Fibroblast of lung (primary cell): ENCODE measurements around the gene PLTP. TPM values are rescaled to one million over a fixed set of nuclear protein-coding genes. Genes with fewer than 3 reads are reported as not detected.
"Not testable (repeated sequence)": the region's sequence is repeated elsewhere in the genome, so short reads cannot be mapped to it uniquely, and the experiment has no call there.

ENCODE experiments used
- DNase-seq, 2 donors: peaks; one replicate each; pipeline versions ENCODE4 v3.0.0 to v3.0.0-alpha.2; 2010; ENCODE audit warnings: low read depth in 2 of 2
- H2AFZ ChIP-seq: 2 replicates; pipeline ENCODE4 v1.5.1; 2012; ENCODE audit warnings: low read length, control low read depth, inconsistent platforms
- H3K27ac ChIP-seq: 2 replicates; pipeline ENCODE4 v1.5.1; 2011; ENCODE audit warnings: low read length, control low read depth; ENCODE audit not compliant: insufficient read depth
- H3K27me3 ChIP-seq: 2 replicates; pipeline ENCODE4 v1.5.1; 2011; ENCODE audit warnings: mild to moderate bottlenecking, low read length; ENCODE audit not compliant: control insufficient read depth, insufficient read depth
- H3K36me3 ChIP-seq: 2 replicates; pipeline ENCODE4 v1.5.1; 2011; ENCODE audit warnings: low read length; ENCODE audit not compliant: control insufficient read depth, insufficient read depth
- H3K4me1 ChIP-seq: 2 replicates; pipeline ENCODE4 v1.5.1; 2011; ENCODE audit warnings: low read length; ENCODE audit not compliant: control insufficient read depth, insufficient read depth; ENCODE audit errors: extremely low read depth
- H3K4me2 ChIP-seq: 2 replicates; pipeline ENCODE4 v1.5.1; 2011; ENCODE audit warnings: low read length, control low read depth; ENCODE audit not compliant: insufficient read depth; ENCODE audit errors: extremely low read depth
- H3K4me3 ChIP-seq, 4 experiments: fragments of 200-600 bp in 1 of 4; sonication (generic) in 1 of 4; replicated peaks in 1 of 4; 2 replicates each; pipeline ENCODE4 v1.5.1; 2011 to 2016; ENCODE audit warnings: low read length in 4 of 4, low read depth in 3 of 4, mild to moderate bottlenecking in 3 of 4, control low read depth in 2 of 4, inconsistent platforms in 1 of 4, mixed read lengths in 1 of 4; ENCODE audit not compliant: insufficient read depth in 1 of 4; ENCODE audit errors: control extremely low read depth in 1 of 4
- H3K79me2 ChIP-seq: 2 replicates; pipeline ENCODE4 v1.5.1; 2012; ENCODE audit warnings: mild to moderate bottlenecking, low read length, inconsistent platforms; ENCODE audit not compliant: control insufficient read depth, insufficient read depth
- H3K9ac ChIP-seq: 2 replicates; pipeline ENCODE4 v1.5.1; 2011; ENCODE audit warnings: mild to moderate bottlenecking, low read length, control low read depth; ENCODE audit not compliant: insufficient read depth
- H3K9me3 ChIP-seq: 2 replicates; pipeline ENCODE4 v1.5.1; 2012; ENCODE audit warnings: low read depth, low read length; ENCODE audit not compliant: control insufficient read depth, insufficient read depth
- H4K20me1 ChIP-seq: 2 replicates; pipeline ENCODE4 v1.5.1; 2011; ENCODE audit warnings: low read length; ENCODE audit not compliant: control insufficient read depth, insufficient read depth; ENCODE audit errors: extremely low read depth
- EZH2 ChIP-seq: IDR thresholded peaks from 2 replicates; pipeline ENCODE4 v1.5.1; 2012; ENCODE audit warnings: low read length, control low read depth, mild to moderate bottlenecking; ENCODE audit errors: missing control alignments
- polyA plus RNA-seq, 2 donors: library from polyadenylated mRNA; depleted of rRNA in 1 of 2; stranded (reverse) in 1 of 2; unstranded in 1 of 2; fragments of >200 nt; gene quantifications; 2 replicates each; pipeline ENCODE4 v1.2.1, GENCODE V29; 2011 to 2012; ENCODE audit warnings: missing spikeins in 1 of 2
- total RNA-seq: library from RNA; depleted of rRNA; stranded (reverse); fragments of >200 nt; gene quantifications from 2 replicates; pipeline ENCODE4 v1.2.1, GENCODE V29; 2014
- TF ChIP-seq, protein P1 (sequence below), 2 donors: IDR thresholded peaks in 1 of 2; conservative IDR thresholded peaks in 1 of 2; 1 replicate in 1 of 2; 2 replicates in 1 of 2; pipeline ENCODE4 v1.5.1; 2011 to 2012; ENCODE audit warnings: low read length in 2 of 2, control low read depth in 1 of 2, inconsistent platforms in 1 of 2, low read depth in 1 of 2, mild to moderate bottlenecking in 1 of 2

The PLTP gene
- total and polyA plus RNA-seq, 2 donors (not counting 1 experiment from before 2014, with no cell fraction given), result 63.1 to 110 TPM

DNA sequence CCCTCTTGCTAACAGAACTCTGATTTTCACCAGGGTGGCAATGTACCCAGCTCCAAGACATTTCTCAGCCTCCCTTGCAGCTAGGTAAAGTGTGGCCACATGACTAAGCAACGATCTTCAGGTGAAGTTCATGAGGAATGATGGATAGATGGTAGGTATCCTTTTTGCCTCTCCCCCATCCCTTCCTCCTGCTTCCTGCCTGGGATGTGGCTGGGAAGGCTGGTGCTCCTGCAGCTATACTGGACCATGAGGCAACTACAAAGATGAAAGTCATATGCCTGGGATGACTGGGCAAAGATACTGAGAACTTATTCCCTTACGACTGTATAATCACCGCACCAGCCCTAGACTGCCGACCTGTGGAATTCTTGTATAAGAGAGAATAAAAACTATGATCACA is 46.6 kb upstream of the PLTP start:
- no peak for DNase-seq
- TF ChIP-seq EZH2, result no peak
- TF ChIP-seq, protein P1, sequence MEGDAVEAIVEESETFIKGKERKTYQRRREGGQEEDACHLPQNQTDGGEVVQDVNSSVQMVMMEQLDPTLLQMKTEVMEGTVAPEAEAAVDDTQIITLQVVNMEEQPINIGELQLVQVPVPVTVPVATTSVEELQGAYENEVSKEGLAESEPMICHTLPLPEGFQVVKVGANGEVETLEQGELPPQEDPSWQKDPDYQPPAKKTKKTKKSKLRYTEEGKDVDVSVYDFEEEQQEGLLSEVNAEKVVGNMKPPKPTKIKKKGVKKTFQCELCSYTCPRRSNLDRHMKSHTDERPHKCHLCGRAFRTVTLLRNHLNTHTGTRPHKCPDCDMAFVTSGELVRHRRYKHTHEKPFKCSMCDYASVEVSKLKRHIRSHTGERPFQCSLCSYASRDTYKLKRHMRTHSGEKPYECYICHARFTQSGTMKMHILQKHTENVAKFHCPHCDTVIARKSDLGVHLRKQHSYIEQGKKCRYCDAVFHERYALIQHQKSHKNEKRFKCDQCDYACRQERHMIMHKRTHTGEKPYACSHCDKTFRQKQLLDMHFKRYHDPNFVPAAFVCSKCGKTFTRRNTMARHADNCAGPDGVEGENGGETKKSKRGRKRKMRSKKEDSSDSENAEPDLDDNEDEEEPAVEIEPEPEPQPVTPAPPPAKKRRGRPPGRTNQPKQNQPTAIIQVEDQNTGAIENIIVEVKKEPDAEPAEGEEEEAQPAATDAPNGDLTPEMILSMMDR (conservative IDR thresholded peaks at IDR 0.05 in 1 of 2, IDR thresholded peaks at IDR 0.05 in 1 of 2; ENCODE audit: low read depth in 1 of 2, low read length in 2 of 2), result no peak
- Histone ChIP-seq H3K27ac (no peak overlapping the region), H2AFZ (no peak overlapping the region), H3K36me3 (peaks cover 39% of the 10 kb centered on the region), H3K4me2 (no peak overlapping the region), H3K27me3 (no peaks in the 10 kb centered on the region), H4K20me1 (no peaks in the 10 kb centered on the region), H3K4me1 (no peaks in the 10 kb centered on the region), H3K9ac (no peak overlapping the region), H3K9me3 (no peaks in the 10 kb centered on the region), H3K4me3 (no peak overlapping the region), H3K79me2 (no peaks in the 10 kb centered on the region)

DNA sequence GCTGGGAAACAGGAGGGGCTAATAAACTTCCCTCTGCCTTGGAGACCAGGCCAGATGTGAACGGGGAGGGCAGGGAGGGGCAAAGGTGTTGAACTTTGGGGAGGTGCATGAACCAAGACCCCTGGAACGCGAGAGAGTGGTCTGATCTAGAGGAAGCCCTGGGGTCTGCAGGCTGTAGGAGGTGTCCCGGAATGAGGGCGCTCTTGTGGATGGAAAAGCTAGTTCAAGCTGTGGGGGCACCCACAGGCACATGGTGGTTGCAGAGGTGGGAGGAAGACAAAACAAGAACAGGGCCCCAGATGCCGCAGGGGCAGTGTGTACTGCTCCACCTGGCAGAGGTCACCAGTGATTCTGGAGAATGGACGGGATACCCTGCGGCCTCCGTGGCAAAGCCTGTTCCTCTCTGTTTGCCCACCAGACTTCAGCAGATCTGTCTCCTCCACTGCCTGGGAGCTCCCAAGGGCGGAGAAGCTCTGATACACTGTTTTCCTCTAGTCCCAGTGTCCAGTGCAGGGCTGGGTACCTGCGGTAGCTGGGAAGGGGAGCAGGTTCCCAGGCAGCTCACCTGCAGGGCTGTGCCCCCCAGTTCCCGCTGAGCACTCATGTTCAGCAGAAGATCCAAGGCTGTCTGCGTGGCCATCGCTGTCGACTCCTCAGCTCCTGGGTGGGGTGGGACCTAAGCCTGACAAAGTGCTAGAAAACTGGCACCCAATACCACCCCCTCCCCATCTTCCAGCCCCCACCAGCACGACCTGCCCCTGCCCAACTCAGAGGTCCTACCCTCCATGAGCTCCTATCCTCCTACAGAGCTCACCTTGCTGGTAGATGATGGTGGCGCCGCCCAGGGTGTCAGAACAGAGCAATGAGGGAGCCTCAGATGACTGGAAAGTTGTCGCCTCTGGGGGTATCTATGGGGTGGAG is 45.3 kb upstream of the PLTP start:
- TF ChIP-seq, protein P1 (conservative IDR thresholded peaks at IDR 0.05 in 1 of 2, IDR thresholded peaks at IDR 0.05 in 1 of 2; ENCODE audit: low read depth in 1 of 2, low read length in 2 of 2), result no peak
- TF ChIP-seq EZH2, result no peak
- H2AFZ ChIP-seq, result no peak overlapping the region
- no peak overlapping the region for H3K27ac ChIP-seq
- no peaks in the 10 kb centered on the region for H3K27me3 ChIP-seq
- peaks cover 40% of the 10 kb centered on the region for H3K36me3 ChIP-seq
- no peak for DNase-seq
- no peak overlapping the region for H3K9ac ChIP-seq
- no peaks in the 10 kb centered on the region for H3K79me2 ChIP-seq
- H3K4me1 ChIP-seq, result no peaks in the 10 kb centered on the region
- no peaks in the 10 kb centered on the region for H4K20me1 ChIP-seq
- no peak overlapping the region for H3K4me3 ChIP-seq
- H3K4me2 ChIP-seq, result no peak overlapping the region
- H3K9me3 ChIP-seq, result no peaks in the 10 kb centered on the region

DNA sequence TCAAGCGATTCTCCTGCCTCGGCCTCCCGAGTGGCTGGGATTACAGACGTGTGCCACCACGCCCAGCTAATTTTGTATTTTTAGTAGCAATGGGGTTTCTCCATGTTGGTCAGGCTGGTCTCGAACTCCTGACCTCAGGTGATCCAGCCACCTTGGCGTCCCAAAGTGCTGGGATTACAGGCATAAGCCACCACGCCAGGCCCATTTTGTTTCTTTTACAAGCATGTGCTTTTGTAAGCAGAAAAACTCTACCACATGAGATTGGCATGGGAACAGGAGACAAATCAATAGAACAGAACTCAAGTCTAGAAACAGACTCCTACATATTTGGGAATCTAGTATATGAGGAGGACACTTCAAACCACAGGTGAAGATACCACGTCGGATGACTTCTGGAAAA is 44.4 kb upstream of the PLTP start:
- not testable (repeated sequence) for H4K20me1 ChIP-seq, H3K9ac ChIP-seq, H3K79me2 ChIP-seq, H3K4me3 ChIP-seq, H3K27ac ChIP-seq, DNase-seq, H2AFZ ChIP-seq, H3K9me3 ChIP-seq, H3K4me2 ChIP-seq, H3K4me1 ChIP-seq, H3K27me3 ChIP-seq
- peaks cover 42% of the 10 kb centered on the region for H3K36me3 ChIP-seq
